ENCODE data around the gene GGA1. TPM values are rescaled to one million over a fixed set of nuclear protein-coding genes. Genes with fewer than 3 reads are reported as not detected.
A peak's percentile ranks its signal among the peaks of the same experiment; 100 is the strongest.

Gene GGA1
- total and polyA plus RNA-seq, 10 of the 15 experiments (the other 5 are each of a cell fraction or from before 2014, with no cell fraction given) = 1.4 to 79.4 (median 44.4) TPM

- TF ChIP-seq ZNF687 (IDR thresholded peaks at IDR 0.05) (peak; percentile 56; the same call in 1 of the 2 replicates), CHD2 (IDR thresholded peaks at IDR 0.05; ENCODE audit: borderline replicate concordance, low read depth, low read length) (0 out of 2 replicates have a peak, but pooled peaks have one; percentile 19), PBX3 (IDR thresholded peaks at IDR 0.05; ENCODE audit: insufficient replicate concordance, low read depth, low read length) (peak; percentile 46), SREBF1 (IDR thresholded peaks at IDR 0.05; ENCODE audit: low read length) (no peak), E4F1 (IDR thresholded peaks at IDR 0.05; ENCODE audit: borderline replicate concordance, partially characterized antibody) (no peak), ZSCAN29 (IDR thresholded peaks at IDR 0.05) (no peak), WRNIP1 (IDR thresholded peaks at IDR 0.05; ENCODE audit: borderline replicate concordance, low read depth, low read length) (0 out of 2 replicates have a peak, but pooled peaks have one; percentile 14), IKZF1 (conservative IDR thresholded peaks at IDR 0.05) (peak; percentile 58; the same call in 1 of the 2 replicates), BCL3 (IDR thresholded peaks at IDR 0.05; ENCODE audit: borderline replicate concordance, insufficient read depth, low read depth, low read length, poor library complexity, severe bottlenecking) (no peak), BACH1 (IDR thresholded peaks at IDR 0.05; ENCODE audit: borderline replicate concordance) (peak; percentile 44; the same call in 1 of the 2 replicates), POLR2AphosphoS2 (IDR thresholded peaks at IDR 0.05; ENCODE audit: low read depth, low read length) (peak; percentile 76; the same call in 1 of the 2 replicates), MTA2 (IDR thresholded peaks at IDR 0.05; ENCODE audit: low read depth) (peak; percentile 50; the same call in 1 of the 2 replicates), BRCA1 (IDR thresholded peaks at IDR 0.05; ENCODE audit: low read depth, low read length) (no peak), SRF (IDR thresholded peaks at IDR 0.05; ENCODE audit: low read depth in 2 of 2, low read length in 2 of 2) (no peak), JUNB (IDR thresholded peaks at IDR 0.05) (no peak), IRF3 (IDR thresholded peaks at IDR 0.05) (no peak), USF2 (IDR thresholded peaks at IDR 0.05; ENCODE audit: borderline replicate concordance, low read depth, low read length) (no peak)
Measured at GRCh38 chr22:37676736-37677492, 68.3 kb downstream of the GGA1 start (continued).

Data from GM12878 (cell line).